ENCODE measurements around the gene NAA10. TPM values are rescaled to one million over a fixed set of nuclear protein-coding genes. Genes with fewer than 3 reads are reported as not detected.

Gene NAA10
- total and polyA plus RNA-seq, 11 donors = 52.5 to 221 (median 91.5) TPM

- Histone ChIP-seq H3K4me3 (no peak overlapping the region), H3K9me3 (no peaks in the 10 kb centered on the region), H3K36me3 (peaks cover 0 to 89% (median 77%) of the 10 kb centered on the region in 9 donors), H3K27ac (no peak overlapping the region), H3K27me3 (no peaks in the 10 kb centered on the region), H3K4me1 (peaks cover 0 to 16% (median 3%) of the 10 kb centered on the region in 12 donors)
- ATAC-seq = no peak
- no peak for TF ChIP-seq CTCF (IDR thresholded peaks at IDR 0.05)
- no peak for TF ChIP-seq POLR2A (IDR thresholded peaks at IDR 0.05)
- DNase-seq = peak in 1 of 5 donors; percentile 18
- intact Hi-C loops (cut with DNase I) = no loop called here
- 92 to 95% (median 93%) methylated on average over 22 of the region's 22 CpGs for WGBS, 4 donors
These were observed 25.9 kb upstream of the NAA10 start for GRCh38 chrX:153960786-153961185.

- Histone ChIP-seq H3K27ac (no peak overlapping the region), H3K9me3 (no peaks in the 10 kb centered on the region), H3K4me3 (no peak overlapping the region), H3K36me3 (peaks cover 0 to 96% (median 78%) of the 10 kb centered on the region in 9 donors), H3K4me1 (peaks cover 0 to 10% (median 0%) of the 10 kb centered on the region in 12 donors), H3K27me3 (no peaks in the 10 kb centered on the region)
- TF ChIP-seq CTCF (IDR thresholded peaks at IDR 0.05) (no peak), POLR2A (IDR thresholded peaks at IDR 0.05) (no peak)
- DNase-seq = peak in 1 of 5 donors; percentile 5
- no peak for ATAC-seq
- intact Hi-C loops (cut with DNase I) = no loop called here
- WGBS, 4 donors = 88 to 96% (median 94%) methylated on average over 14 to 16 of the region's 16 CpGs
These were observed 25.2 kb upstream of the NAA10 start for GRCh38 chrX:153960077-153960476.

- DNase-seq (peak in 1 of 5 donors; percentile 18), ATAC-seq (no peak)
- WGBS, 4 donors = 91 to 97% (median 93%) methylated on average over 10 to 15 of the region's 15 CpGs
- Histone ChIP-seq H3K27ac (no peak overlapping the region), H3K27me3 (no peaks in the 10 kb centered on the region), H3K36me3 (peaks cover 0 to 98% (median 81%) of the 10 kb centered on the region in 9 donors), H3K4me1 (peaks cover 0 to 6% (median 0%) of the 10 kb centered on the region in 12 donors), H3K4me3 (no peak overlapping the region), H3K9me3 (no peaks in the 10 kb centered on the region)
- no peak for TF ChIP-seq POLR2A (IDR thresholded peaks at IDR 0.05)
- TF ChIP-seq CTCF (IDR thresholded peaks at IDR 0.05) = no peak
- intact Hi-C loops (cut with DNase I) = loop anchor here in 1 of 10 donors (10.0 kb wide), 1 partner anchor 425 kb away; no protein-coding TSS in a partner anchor
These were observed 24.8 kb upstream of the NAA10 start for GRCh38 chrX:153959649-153960048.

- intact Hi-C loops (cut with DNase I) = loop anchor here in 1 of 10 donors (10.0 kb wide), 1 partner anchor 424 kb away; no protein-coding TSS in a partner anchor
- ATAC-seq = no peak
These were observed 23.8 kb upstream of the NAA10 start for GRCh38 chrX:153958605-153959004.

More at GRCh38 chrX:153958605-153959004, 23.8 kb upstream of the NAA10 start:
- Histone ChIP-seq H3K27me3 (no peaks in the 10 kb centered on the region), H3K4me3 (no peak overlapping the region), H3K4me1 (peaks cover 0 to under 1% (median 0%) of the 10 kb centered on the region in 12 donors), H3K36me3 (peaks cover 0 to 98% (median 89%) of the 10 kb centered on the region in 9 donors), H3K27ac (no peak overlapping the region), H3K9me3 (no peaks in the 10 kb centered on the region)
- TF ChIP-seq POLR2A (IDR thresholded peaks at IDR 0.05) = no peak
- no peak for TF ChIP-seq CTCF (IDR thresholded peaks at IDR 0.05)
- DNase-seq = peak in 2 of 5 donors; percentile 3 to 19
- WGBS, 4 donors = 81 to 92% (median 90%) methylated on average over 4 to 14 of the region's 14 CpGs

All from heart left ventricle (tissue), 16 donors.